H1 (cell line): Measurements from ENCODE around the gene SPATS2. TPM values are rescaled to one million over a fixed set of nuclear protein-coding genes. Genes with fewer than 3 reads are reported as not detected.

Experiments
- CTCF ChIA-PET: fragments of 300-600 bp; sonication (Branson Sonifier 250); formaldehyde crosslinking; loops from one replicate; lab custom pipeline; 2021; ENCODE audit not compliant: partially characterized antibody; lab: Charles Lee
- POLR2A ChIA-PET: fragments of 300-600 bp; sonication (Branson Sonifier 250); formaldehyde crosslinking; loops from one replicate; lab custom pipeline; 2021; ENCODE audit warnings: inconsistent platforms; ENCODE audit not compliant: partially characterized antibody; lab: Charles Lee
- DNase-seq, 2 experiments: peaks; one replicate each; pipeline versions ENCODE4 v3.0.0 to v3.0.0-alpha.2; 2010 to 2022; ENCODE audit warnings: low spot score in 2 of 2, low read depth in 1 of 2, mixed read lengths in 1 of 2
- FAIRE-seq: peaks from 2 replicates; lab custom pipeline; 2011; peaks lifted over from hg19 to GRCh38; lab: Jason Lieb, UNC
- H2AFZ ChIP-seq: 2 replicates; pipeline ENCODE4 v1.8.1; 2012; ENCODE audit warnings: low read length, inconsistent platforms
- H2AK5ac ChIP-seq: 2 replicates; pipeline ENCODE4 v1.6.1; 2013; ENCODE audit warnings: low read depth, low read length
- H2BK120ac ChIP-seq: replicated peaks from 2 replicates; pipeline ENCODE3; 2013; ENCODE audit warnings: low read depth, low read length, inconsistent platforms
- H2BK12ac ChIP-seq: 2 replicates; pipeline ENCODE4 v1.6.1; 2013; ENCODE audit warnings: low read depth, low read length
- H2BK15ac ChIP-seq: 2 replicates; pipeline ENCODE4 v1.6.1; 2013; ENCODE audit warnings: low read length
- H2BK20ac ChIP-seq: 2 replicates; pipeline ENCODE4 v1.6.1; 2013; ENCODE audit warnings: low read length
- H2BK5ac ChIP-seq: 2 replicates; pipeline ENCODE4 v1.6.1; 2013; ENCODE audit warnings: low read depth, low read length
- H3K14ac ChIP-seq: 2 replicates; pipeline ENCODE4 v1.6.1; 2013; ENCODE audit warnings: inconsistent platforms; ENCODE audit not compliant: insufficient read length
- H3K18ac ChIP-seq: 2 replicates; pipeline ENCODE4 v1.6.1; 2013; ENCODE audit warnings: low read length; ENCODE audit errors: extremely low read depth
- H3K23ac ChIP-seq: 2 replicates; pipeline ENCODE4 v1.6.1; 2013; ENCODE audit warnings: inconsistent platforms; ENCODE audit not compliant: insufficient read length
- H3K23me2 ChIP-seq: 2 replicates; pipeline ENCODE4 v1.6.1; 2013; ENCODE audit warnings: low read depth, low read length
- H3K27ac ChIP-seq: 2 replicates; pipeline ENCODE4 v1.6.1; 2011; ENCODE audit warnings: low read depth, low read length, inconsistent platforms
- H3K27me3 ChIP-seq, 4 experiments: replicated peaks in 1 of 4; 1 replicate in 1 of 4; 2 replicates in 3 of 4; pipeline versions ENCODE4 v1.6.1 to v1.8.1; 2011 to 2013; ENCODE audit warnings: low read length in 3 of 4, mild to moderate bottlenecking in 3 of 4, inconsistent platforms in 2 of 4, mixed read lengths in 2 of 4, moderate library complexity in 1 of 4; ENCODE audit not compliant: control insufficient read depth in 3 of 4, insufficient read depth in 3 of 4; ENCODE audit errors: extremely low read depth in 1 of 4
- H3K36me3 ChIP-seq, 4 experiments: 2 replicates each; pipeline versions ENCODE4 v1.6.1 to v1.8.1; 2011 to 2013; ENCODE audit warnings: mild to moderate bottlenecking in 4 of 4, low read length in 3 of 4, moderate library complexity in 2 of 4, control low read depth in 1 of 4, inconsistent platforms in 1 of 4; ENCODE audit not compliant: insufficient read depth in 4 of 4, control insufficient read depth in 2 of 4
- H3K4ac ChIP-seq: replicated peaks from 2 replicates; pipeline ENCODE3; 2013; ENCODE audit warnings: low read length, low read depth, mixed read lengths, inconsistent platforms; ENCODE audit not compliant: insufficient read length
- H3K4me1 ChIP-seq, 4 experiments: replicated peaks in 1 of 4; 1 replicate in 1 of 4; 2 replicates in 3 of 4; pipeline versions ENCODE4 v1.6.1 to v1.8.1; 2011 to 2013; ENCODE audit warnings: low read length in 3 of 4, inconsistent platforms in 2 of 4, mixed read lengths in 1 of 4; ENCODE audit not compliant: insufficient read depth in 4 of 4, control insufficient read depth in 3 of 4
- H3K4me2 ChIP-seq, 2 experiments: 2 replicates each; pipeline versions ENCODE4 v1.6.1 to v1.8.1; 2011 to 2013; ENCODE audit warnings: low read depth in 2 of 2, low read length in 2 of 2, control low read depth in 1 of 2, inconsistent platforms in 1 of 2, mild to moderate bottlenecking in 1 of 2; ENCODE audit not compliant: insufficient read depth in 1 of 2
- H3K4me3 ChIP-seq, 4 experiments: fragments of 200-600, 300-600 bp in 1 of 4; sonication (generic), shearing (Covaris generic), sonication (Bioruptor Twin) in 1 of 4; 2 replicates each; pipeline versions ENCODE4 v1.5.1 to v1.8.1; 2011 to 2016; ENCODE audit warnings: low read length in 4 of 4, low read depth in 3 of 4, control low read depth in 2 of 4, inconsistent platforms in 2 of 4, mild to moderate bottlenecking in 2 of 4, mixed read lengths in 1 of 4, moderate library complexity in 1 of 4; ENCODE audit not compliant: insufficient read depth in 2 of 4; ENCODE audit errors: extremely low read depth in 1 of 4
- H3K56ac ChIP-seq: replicated peaks from 2 replicates; pipeline ENCODE3; 2013; ENCODE audit warnings: low read depth, mild to moderate bottlenecking, mixed read lengths, low read length, inconsistent platforms; ENCODE audit not compliant: insufficient read length
- H3K79me1 ChIP-seq: 2 replicates; pipeline ENCODE4 v1.6.1; 2013; ENCODE audit warnings: low read depth, low read length, control low read depth
- H3K79me2 ChIP-seq, 2 experiments: 2 replicates each; pipeline versions ENCODE4 v1.6.1 to v1.8.1; 2012 to 2013; ENCODE audit warnings: low read length in 2 of 2, mild to moderate bottlenecking in 2 of 2, inconsistent platforms in 1 of 2; ENCODE audit not compliant: insufficient read depth in 2 of 2, control insufficient read depth in 1 of 2
- H3K9ac ChIP-seq, 4 experiments: replicated peaks in 1 of 4; 1 replicate in 1 of 4; 2 replicates in 3 of 4; pipeline versions ENCODE4 v1.6.1 to v1.8.1; 2011 to 2013; ENCODE audit warnings: low read depth in 3 of 4, low read length in 3 of 4, control low read depth in 2 of 4, mild to moderate bottlenecking in 2 of 4, moderate library complexity in 2 of 4, inconsistent platforms in 1 of 4; ENCODE audit errors: extremely low read depth in 1 of 4
- H3K9me3 ChIP-seq, 2 experiments: 2 replicates each; pipeline versions ENCODE4 v1.6.1 to v1.8.1; 2012 to 2013; ENCODE audit warnings: mild to moderate bottlenecking in 2 of 2, moderate library complexity in 2 of 2, control low read depth in 1 of 2, inconsistent platforms in 1 of 2, low read depth in 1 of 2, low read length in 1 of 2, mixed read lengths in 1 of 2; ENCODE audit not compliant: insufficient read depth in 2 of 2
- H4K20me1 ChIP-seq, 2 experiments: replicated peaks in 1 of 2; 2 replicates each; pipeline versions ENCODE3 to v1.8.1; 2011 to 2013; ENCODE audit warnings: inconsistent platforms in 2 of 2, low read length in 2 of 2, mild to moderate bottlenecking in 1 of 2; ENCODE audit not compliant: insufficient read depth in 2 of 2, control insufficient read depth in 1 of 2
- H4K5ac ChIP-seq: 2 replicates; pipeline ENCODE4 v1.6.1; 2013; ENCODE audit warnings: low read length, low read depth, mixed read lengths, inconsistent platforms; ENCODE audit not compliant: insufficient read length
- H4K8ac ChIP-seq: 2 replicates; pipeline ENCODE4 v1.8.0; 2013; ENCODE audit warnings: mild to moderate bottlenecking, moderate library complexity, low read length, inconsistent platforms; ENCODE audit not compliant: insufficient read depth; ENCODE audit errors: extremely low read depth
- H4K91ac ChIP-seq: replicated peaks from 2 replicates; pipeline ENCODE3; 2013; ENCODE audit warnings: low read length, mixed read lengths, inconsistent platforms; ENCODE audit not compliant: insufficient read length
- EZH2 ChIP-seq: fragments of 200-600 bp; sonication (generic); IDR thresholded peaks from 2 replicates; pipeline ENCODE4 v1.7.1; 2012; ENCODE audit warnings: low read depth, mild to moderate bottlenecking, moderate library complexity, low read length, inconsistent platforms; ENCODE audit not compliant: severe bottlenecking
- RNF2 ChIP-seq: fragments of 200-900, 300-1000 bp; sonication (generic); IDR thresholded peaks from 2 replicates; pipeline ENCODE4 v1.7.1; 2016; ENCODE audit warnings: borderline replicate concordance, low read depth, mild to moderate bottlenecking, antibody characterized with exemption, low read length; ENCODE audit not compliant: poor library complexity, severe bottlenecking; ENCODE audit errors: missing control alignments
- SUZ12 ChIP-seq: fragments of 200-600 bp; sonication (generic); IDR thresholded peaks from 2 replicates; pipeline ENCODE4 v1.6.1; 2012; ENCODE audit warnings: mild to moderate bottlenecking, inconsistent platforms, low read length, moderate library complexity, mixed read lengths
- WGBS, 2 experiments: shearing (Covaris generic) in 1 of 2; methylation state at CpG; one replicate each; pipeline versions ENCODE4 v1.1.6 to v1.1.7; 2013 to 2015; ENCODE audit warnings: low lambda C conversion rate in 2 of 2, mixed read lengths in 2 of 2, inconsistent platforms in 1 of 2, low coverage in 1 of 2, missing lambda C conversion rate in 1 of 2; ENCODE audit not compliant: insufficient replicate concordance in 2 of 2, insufficient coverage in 1 of 2, insufficient read length in 1 of 2; ENCODE audit errors: extremely low coverage in 1 of 2, missing lambda C conversion rate in 1 of 2; 5-methylcytosine and 5-hydroxymethylcytosine counted together
- polyA plus RNA-seq, 7 experiments: library from polyadenylated mRNA; depleted of rRNA in 3 of 7; stranded (reverse) in 5 of 7; unstranded in 2 of 7; fragments of >200 nt in 5 of 7; fragments of 200-250 nt in 2 of 7; gene quantifications; 1 replicate in 5 of 7; 2 replicates in 1 of 7; 4 replicates in 1 of 7; pipeline versions ENCODE4 v1.2.1 to v1.2.3, GENCODE V29; 2011 to 2013; ENCODE audit warnings: missing spikeins in 2 of 7, mixed read lengths in 2 of 7
- total RNA-seq: library from RNA; stranded (reverse); fragmentation: NEBNext Ultra II Directional; extraction: Animal tissue kit (Norgen Biotek cat#: 25700); gene quantifications from 2 replicates; pipeline ENCODE4 v1.2.1, GENCODE V29; 2021

The SPATS2 gene
- total and polyA plus RNA-seq, 2 of the 8 experiments (the other 6 are each of a cell fraction or from before 2014, with no cell fraction given) = 19.2 to 24.5 TPM

DNA sequence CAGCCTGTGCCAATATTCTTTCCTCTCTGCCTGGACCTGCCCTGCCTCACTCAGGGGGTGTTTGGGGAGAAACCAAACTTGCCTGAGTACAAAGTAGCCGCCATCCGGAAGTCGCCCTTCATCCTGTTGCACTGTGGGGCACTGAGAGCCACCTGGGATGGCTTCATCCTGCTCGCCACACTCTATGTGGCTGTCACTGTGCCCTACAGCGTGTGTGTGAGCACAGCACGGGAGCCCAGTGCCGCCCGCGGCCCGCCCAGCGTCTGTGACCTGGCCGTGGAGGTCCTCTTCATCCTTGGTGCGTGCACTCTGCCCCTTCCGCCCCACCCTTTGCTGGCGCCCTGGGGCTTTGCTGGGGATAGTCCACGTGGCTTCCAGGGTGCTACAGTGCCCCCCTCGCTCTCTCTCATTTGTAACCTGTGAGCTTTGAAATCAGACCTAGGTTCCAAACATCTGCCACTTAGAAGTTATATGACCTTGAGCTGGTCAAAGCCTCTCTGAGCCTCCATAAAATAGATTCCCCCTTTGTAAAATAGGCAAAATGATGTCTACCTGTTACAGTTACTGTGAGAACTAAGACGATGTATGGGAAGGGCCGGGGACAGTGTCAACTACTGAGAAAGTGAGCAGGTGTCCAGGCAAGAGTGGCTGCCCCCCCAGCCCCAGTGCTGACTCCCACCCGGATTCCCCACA is 176.1 kb downstream of the SPATS2 start:
- peaks cover 3 to 11% of the 10 kb centered on the region in 2 experiments for H4K20me1 ChIP-seq
- H3K4me3 ChIP-seq = peak overlapping the region in 2 of 4 experiments; percentile 5 to 51; a peak in 2 of 8 replicates
- H3K36me3 ChIP-seq = peaks cover 0 to 6% (median 0%) of the 10 kb centered on the region in 4 experiments; a peak in 1 of 8 replicates
- H4K5ac ChIP-seq = no peak overlapping the region
- H2BK12ac ChIP-seq = peak overlapping the region; percentile 80; the same call in 1 of the 2 replicates
- H2BK15ac ChIP-seq = no peak overlapping the region; the same call in 1 of the 2 replicates
- FAIRE-seq (no peak), DNase-seq (no peak)
- H3K9ac ChIP-seq = no peak overlapping the region; a peak in 1 of 7 replicates
- H3K27me3 ChIP-seq = peaks cover 49 to 98% (median 94%) of the 10 kb centered on the region in 4 experiments
- H2BK20ac ChIP-seq = no peak overlapping the region
- no peak overlapping the region for H3K56ac ChIP-seq
- WGBS, 2 experiments = 73% methylated on average over 20 of the region's 20 CpGs; no CpG with 5 or more reads in 1 of the 2 experiments
- no peak overlapping the region for H2AFZ ChIP-seq
- peaks cover 0 to 26% (median 11%) of the 10 kb centered on the region in 4 experiments; a peak in 6 of 7 replicates for H3K4me1 ChIP-seq
- no peak overlapping the region for H3K14ac ChIP-seq
- H3K79me1 ChIP-seq = no peaks in the 10 kb centered on the region
- H3K23ac ChIP-seq = no peak overlapping the region
- H2BK5ac ChIP-seq = no peak overlapping the region
- 0 out of 2 replicates have a peak overlapping the region, but pooled peaks have one; percentile 11 for H2AK5ac ChIP-seq
- H2BK120ac ChIP-seq = no peak overlapping the region
- H4K91ac ChIP-seq = peak overlapping the region; percentile 25
- H4K8ac ChIP-seq = no peak overlapping the region
- no peak overlapping the region for H3K27ac ChIP-seq
- H3K23me2 ChIP-seq = peaks cover 6% of the 10 kb centered on the region
- peak overlapping the region; percentile 79 to 93 for H3K4me2 ChIP-seq
- CTCF ChIA-PET = interaction anchor here (0.9 to 3.8 kb wide), 10 partner anchors 9 to 255 kb away, joined by 3 to 23 read pairs (median 4); no protein-coding TSS in a partner anchor
- no peak overlapping the region; the same call in 1 of the 2 replicates for H3K18ac ChIP-seq
- POLR2A ChIA-PET = interaction anchor here (1.4 to 3.1 kb wide), 2 partner anchors 11 to 90 kb away, joined by 4 to 12 read pairs; no protein-coding TSS in a partner anchor
- no peaks in the 10 kb centered on the region for H3K79me2 ChIP-seq
- TF ChIP-seq RNF2 (peak; percentile 50), EZH2 (no peak), SUZ12 (peak; percentile 22; the same call in 1 of the 2 replicates)
- H3K9me3 ChIP-seq = no peaks in the 10 kb centered on the region
- H3K4ac ChIP-seq = peak overlapping the region; percentile 44
